Measurements from ENCODE around the gene TXNDC2.

Gene TXNDC2

GRCh38 chr18:9928646-9929259 is 43.0 kb downstream of the TXNDC2 start:
- TF ChIP-seq REST (IDR thresholded peaks at IDR 0.05; ENCODE audit: insufficient read depth in 1 of 2, low read depth in 2 of 2, low read length in 2 of 2) (no peak), TAF1 (IDR thresholded peaks at IDR 0.05; ENCODE audit: borderline replicate concordance, insufficient read depth, low read length) (no peak)

GRCh38 chr18:9930299-9930884 is 44.6 kb downstream of the TXNDC2 start:
- no peak for TF ChIP-seq POLR2AphosphoS5 (IDR thresholded peaks at IDR 0.05; ENCODE audit: low read depth, low read length)
- TF ChIP-seq REST (IDR thresholded peaks at IDR 0.05; ENCODE audit: insufficient read depth in 1 of 2, low read depth in 2 of 2, low read length in 2 of 2), result no peak
- no peak for TF ChIP-seq TAF1 (IDR thresholded peaks at IDR 0.05; ENCODE audit: borderline replicate concordance, insufficient read depth, low read length)
- no peak for TF ChIP-seq FOXP2 (optimal IDR thresholded peaks at IDR 0.05; ENCODE audit: borderline replicate concordance, extremely low read depth, extremely low read length, insufficient read depth)
- TF ChIP-seq SIN3A (IDR thresholded peaks at IDR 0.05; ENCODE audit: borderline replicate concordance, insufficient read depth, low read length), result no peak

GRCh38 chr18:9931146-9931545 is 45.4 kb downstream of the TXNDC2 start:
- TF ChIP-seq SIN3A (IDR thresholded peaks at IDR 0.05; ENCODE audit: borderline replicate concordance, insufficient read depth, low read length) (no peak), FOXP2 (optimal IDR thresholded peaks at IDR 0.05; ENCODE audit: borderline replicate concordance, extremely low read depth, extremely low read length, insufficient read depth) (no peak), REST (IDR thresholded peaks at IDR 0.05; ENCODE audit: insufficient read depth in 1 of 2, low read depth in 2 of 2, low read length in 2 of 2) (no peak), POLR2AphosphoS5 (IDR thresholded peaks at IDR 0.05; ENCODE audit: low read depth, low read length) (no peak), TAF1 (IDR thresholded peaks at IDR 0.05; ENCODE audit: borderline replicate concordance, insufficient read depth, low read length) (no peak)

GRCh38 chr18:9931678-9932077 is 45.9 kb downstream of the TXNDC2 start:
- TF ChIP-seq POLR2AphosphoS5 (IDR thresholded peaks at IDR 0.05; ENCODE audit: low read depth, low read length), result no peak
- TF ChIP-seq FOXP2 (optimal IDR thresholded peaks at IDR 0.05; ENCODE audit: borderline replicate concordance, extremely low read depth, extremely low read length, insufficient read depth), result no peak
- no peak for TF ChIP-seq REST (IDR thresholded peaks at IDR 0.05; ENCODE audit: insufficient read depth in 1 of 2, low read depth in 2 of 2, low read length in 2 of 2)
- no peak for TF ChIP-seq SIN3A (IDR thresholded peaks at IDR 0.05; ENCODE audit: borderline replicate concordance, insufficient read depth, low read length)
- no peak for TF ChIP-seq TAF1 (IDR thresholded peaks at IDR 0.05; ENCODE audit: borderline replicate concordance, insufficient read depth, low read length)

GRCh38 chr18:9933865-9934264 is 48.1 kb downstream of the TXNDC2 start:
- no peak for TF ChIP-seq REST (IDR thresholded peaks at IDR 0.05; ENCODE audit: insufficient read depth in 1 of 2, low read depth in 2 of 2, low read length in 2 of 2)
- no peak for TF ChIP-seq FOXP2 (optimal IDR thresholded peaks at IDR 0.05; ENCODE audit: borderline replicate concordance, extremely low read depth, extremely low read length, insufficient read depth)
- TF ChIP-seq SIN3A (IDR thresholded peaks at IDR 0.05; ENCODE audit: borderline replicate concordance, insufficient read depth, low read length), result no peak
- no peak for TF ChIP-seq TAF1 (IDR thresholded peaks at IDR 0.05; ENCODE audit: borderline replicate concordance, insufficient read depth, low read length)
- TF ChIP-seq POLR2AphosphoS5 (IDR thresholded peaks at IDR 0.05; ENCODE audit: low read depth, low read length), result no peak
